ENCODE data around the gene TOGARAM1. TPM values are rescaled to one million over a fixed set of nuclear protein-coding genes. Genes with fewer than 3 reads are reported as not detected.

TOGARAM1 gene
- total RNA-seq, 1 experiment from 2014 or later: 12.0 TPM

- no peaks in the 10 kb centered on the region for H3K4me1 Mint-ChIP-seq (ENCODE audit: insufficient read depth, unreplicated experiment)
- peaks cover 64% of the 10 kb centered on the region for H3K36me3 Mint-ChIP-seq (ENCODE audit: insufficient read depth, unreplicated experiment)
- DNase-seq (ENCODE audit: unreplicated experiment): no peak
- TF ChIP-seq CTCF (IDR thresholded peaks at IDR 0.05; ENCODE audit: unreplicated experiment): no peak
- intact Hi-C loops (cut with micrococcal nuclease): no loop called here
- POLR2A ChIA-PET: no interaction called here
- no peaks in the 10 kb centered on the region for H3K27me3 Mint-ChIP-seq (ENCODE audit: insufficient read depth, unreplicated experiment)
- no peak overlapping the region for H3K4me3 Mint-ChIP-seq (ENCODE audit: unreplicated experiment)
- CTCF ChIA-PET: no interaction called here
- H3K9me3 Mint-ChIP-seq (ENCODE audit: unreplicated experiment): no peaks in the 10 kb centered on the region
- no peak overlapping the region for H3K27ac Mint-ChIP-seq (ENCODE audit: low read depth, unreplicated experiment)
- no TSS peak for BruUV-seq (replicated peaks)
Measured at GRCh38 chr14:45051180-45051579, 89.2 kb downstream of the TOGARAM1 start.

GRCh38 chr14:45051896-45052295 lies 89.9 kb downstream of the TOGARAM1 start:
- ChIA-PET CTCF (interaction anchor here (0.6 kb wide), 1 partner anchor 19 kb away, joined by 4 read pairs; no protein-coding TSS in a partner anchor), POLR2A (interaction anchor here (0.7 kb wide), 1 partner anchor 21 kb away, joined by 3 read pairs; no protein-coding TSS in a partner anchor)
- H3K36me3 Mint-ChIP-seq (ENCODE audit: insufficient read depth, unreplicated experiment): peaks cover 61% of the 10 kb centered on the region
- no peaks in the 10 kb centered on the region for H3K27me3 Mint-ChIP-seq (ENCODE audit: insufficient read depth, unreplicated experiment)
- TF ChIP-seq CTCF (IDR thresholded peaks at IDR 0.05; ENCODE audit: unreplicated experiment): no peak
- no TSS peak for BruUV-seq (replicated peaks)
- H3K9me3 Mint-ChIP-seq (ENCODE audit: unreplicated experiment): no peaks in the 10 kb centered on the region
- no peak for DNase-seq (ENCODE audit: unreplicated experiment)
- no peak overlapping the region for H3K4me3 Mint-ChIP-seq (ENCODE audit: unreplicated experiment)
- intact Hi-C loops (cut with micrococcal nuclease): no loop called here
- no peaks in the 10 kb centered on the region for H3K4me1 Mint-ChIP-seq (ENCODE audit: insufficient read depth, unreplicated experiment)
- no peak overlapping the region for H3K27ac Mint-ChIP-seq (ENCODE audit: low read depth, unreplicated experiment)

GRCh38 chr14:45057349-45057748 lies 95.4 kb downstream of the TOGARAM1 start:
- no peaks in the 10 kb centered on the region for H3K4me1 Mint-ChIP-seq (ENCODE audit: insufficient read depth, unreplicated experiment)
- intact Hi-C loops (cut with micrococcal nuclease): no loop called here
- H3K36me3 Mint-ChIP-seq (ENCODE audit: insufficient read depth, unreplicated experiment): peaks cover 54% of the 10 kb centered on the region
- TF ChIP-seq CTCF (IDR thresholded peaks at IDR 0.05; ENCODE audit: unreplicated experiment): no peak
- H3K27me3 Mint-ChIP-seq (ENCODE audit: insufficient read depth, unreplicated experiment): no peaks in the 10 kb centered on the region
- H3K4me3 Mint-ChIP-seq (ENCODE audit: unreplicated experiment): no peak overlapping the region
- CTCF ChIA-PET: no interaction called here
- no peak for DNase-seq (ENCODE audit: unreplicated experiment)
- no peaks in the 10 kb centered on the region for H3K9me3 Mint-ChIP-seq (ENCODE audit: unreplicated experiment)
- H3K27ac Mint-ChIP-seq (ENCODE audit: low read depth, unreplicated experiment): no peak overlapping the region
- no TSS peak for BruUV-seq (replicated peaks)
- POLR2A ChIA-PET: no interaction called here

- Mint-ChIP-seq H3K27ac (ENCODE audit: low read depth, unreplicated experiment) (no peak overlapping the region), H3K27me3 (ENCODE audit: insufficient read depth, unreplicated experiment) (no peaks in the 10 kb centered on the region), H3K9me3 (ENCODE audit: unreplicated experiment) (no peaks in the 10 kb centered on the region), H3K36me3 (ENCODE audit: insufficient read depth, unreplicated experiment) (peaks cover 51% of the 10 kb centered on the region), H3K4me3 (ENCODE audit: unreplicated experiment) (no peak overlapping the region), H3K4me1 (ENCODE audit: insufficient read depth, unreplicated experiment) (no peaks in the 10 kb centered on the region)
- intact Hi-C loops (cut with micrococcal nuclease): no loop called here
- DNase-seq (ENCODE audit: unreplicated experiment): no peak
- CTCF ChIA-PET: no interaction called here
- BruUV-seq (replicated peaks): no TSS peak
- TF ChIP-seq CTCF (IDR thresholded peaks at IDR 0.05; ENCODE audit: unreplicated experiment): no peak
- POLR2A ChIA-PET: no interaction called here
Measured at GRCh38 chr14:45057881-45058364, 95.9 kb downstream of the TOGARAM1 start.

Data from MCF 10A (cell line).